ENCODE data around the gene ATP6V1G2.

Gene ATP6V1G2

DNA sequence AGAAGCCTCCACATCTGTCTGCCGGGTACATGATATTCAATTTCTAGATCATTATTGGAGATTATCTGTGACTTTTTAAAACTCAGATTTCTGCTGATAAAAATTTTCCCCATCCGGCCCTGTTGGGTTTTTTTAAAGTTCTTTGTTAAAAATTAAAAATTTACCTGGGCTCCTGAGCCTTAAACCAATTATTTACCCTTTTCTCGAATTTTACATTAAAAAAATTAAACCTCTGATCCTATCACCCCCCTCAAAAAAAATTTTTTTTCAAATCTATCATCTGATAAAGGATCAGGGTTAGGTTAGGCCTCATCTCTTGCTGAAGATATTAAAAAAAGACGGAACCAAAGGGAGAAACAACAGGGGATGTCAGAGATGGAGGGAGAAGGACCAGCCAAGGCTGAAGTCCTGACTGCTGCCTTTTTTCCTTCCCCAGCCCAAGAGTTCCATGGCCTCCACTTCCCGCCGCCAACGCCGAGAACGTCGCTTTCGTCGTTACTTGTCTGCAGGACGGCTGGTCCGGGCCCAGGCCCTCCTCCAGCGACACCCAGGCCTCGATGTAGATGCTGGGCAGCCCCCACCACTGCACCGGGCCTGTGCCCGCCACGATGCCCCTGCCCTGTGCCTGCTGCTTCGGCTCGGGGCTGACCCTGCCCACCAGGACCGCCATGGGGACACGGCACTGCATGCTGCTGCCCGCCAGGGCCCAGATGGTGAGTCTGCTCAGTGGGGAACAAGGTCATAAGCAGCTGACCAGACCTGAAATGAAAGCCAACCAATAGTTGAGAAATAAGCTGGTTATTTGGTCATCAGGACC, 1.5 kb upstream of the ATP6V1G2 start:
- DNase-seq (ENCODE audit: low spot score) = no peak

DNA sequence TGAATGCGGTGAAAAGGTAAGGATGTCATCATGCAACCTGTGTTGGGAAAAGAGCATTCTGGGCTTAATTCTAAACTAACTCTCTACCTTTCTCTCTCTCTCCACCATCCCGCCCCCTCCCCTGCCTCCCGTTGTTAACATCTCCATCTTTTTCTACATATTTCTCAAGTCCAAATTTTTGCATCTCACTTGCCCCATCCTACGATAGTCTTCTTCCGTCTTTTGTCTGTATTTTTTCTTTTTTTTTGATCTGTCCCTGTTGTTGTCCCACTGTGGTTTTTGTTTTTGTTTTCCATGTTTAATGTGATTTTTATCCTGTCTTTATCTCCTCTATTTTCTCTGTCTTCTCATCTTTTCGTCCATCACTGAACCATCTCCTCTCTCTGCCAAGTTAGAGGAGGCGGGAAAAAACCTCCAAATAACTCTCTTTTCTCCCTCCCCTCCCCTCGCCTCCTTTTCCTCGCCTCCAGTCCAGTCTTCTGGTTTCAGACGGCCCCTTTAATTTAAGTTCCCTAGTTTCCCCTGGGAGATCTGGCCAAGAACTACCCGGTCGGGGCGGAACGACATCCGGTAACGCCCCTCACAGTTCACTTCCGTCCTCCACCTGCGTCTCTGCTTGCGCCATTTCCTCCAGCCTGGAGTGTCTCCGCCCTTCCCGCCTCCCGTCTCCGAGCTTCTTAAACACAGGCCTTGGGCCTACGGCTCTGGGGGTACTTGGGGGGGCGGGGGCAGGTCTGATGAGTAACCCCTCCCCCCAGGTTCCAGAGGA, 734 bp upstream of the ATP6V1G2 start, which contains the start of gene NFKBIL1:
Gene NFKBIL1, plus strand, starts transcription at position 651 of the 769 bp plus-strand sequence. Its CDS starts 87 bp downstream, at position 738.
- peak; percentile 90 for DNase-seq (ENCODE audit: low spot score)

DNA sequence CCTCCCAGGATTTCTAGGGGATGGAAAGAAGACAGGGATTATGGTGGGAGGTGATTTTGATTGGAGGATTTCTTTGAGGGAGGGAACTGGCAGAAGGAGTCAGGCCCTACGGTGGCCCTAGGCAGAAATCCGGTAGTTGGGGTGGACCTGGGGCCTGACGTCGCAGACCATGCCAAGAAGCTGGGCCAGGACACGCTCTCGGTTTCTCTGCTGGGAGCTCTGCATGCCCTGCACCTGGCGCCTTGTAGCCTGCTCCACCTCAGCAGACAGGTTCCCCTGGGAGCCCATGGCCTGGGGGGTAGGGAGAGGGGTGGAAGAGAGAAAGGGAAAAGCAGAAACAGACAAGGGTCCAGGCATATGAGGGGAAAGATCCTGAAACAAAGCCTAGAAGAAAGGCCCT, 1.1 kb downstream of the ATP6V1G2 start:
- DNase-seq (ENCODE audit: low spot score) = no peak

DNA sequence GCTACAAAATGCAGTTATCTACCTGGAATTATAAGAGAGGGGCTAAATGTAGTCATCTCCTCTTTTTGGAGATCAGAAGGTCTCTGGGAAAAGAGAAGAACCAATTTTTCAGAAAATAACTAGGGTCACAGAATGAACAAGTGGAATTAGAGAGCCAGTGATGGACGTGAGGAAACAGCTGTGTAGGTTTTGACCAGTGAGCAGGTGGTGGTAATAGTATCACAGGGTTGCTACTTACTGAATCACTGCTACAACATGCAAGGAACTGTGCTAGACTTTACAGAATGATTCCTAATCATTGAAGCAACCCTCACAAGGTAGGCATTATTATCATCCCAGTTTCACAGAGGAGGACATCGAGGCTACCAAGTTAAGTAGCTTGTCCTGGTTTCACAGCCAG, 1.7 kb downstream of the ATP6V1G2 start:
- DNase-seq (ENCODE audit: low spot score) = no peak

DNA sequence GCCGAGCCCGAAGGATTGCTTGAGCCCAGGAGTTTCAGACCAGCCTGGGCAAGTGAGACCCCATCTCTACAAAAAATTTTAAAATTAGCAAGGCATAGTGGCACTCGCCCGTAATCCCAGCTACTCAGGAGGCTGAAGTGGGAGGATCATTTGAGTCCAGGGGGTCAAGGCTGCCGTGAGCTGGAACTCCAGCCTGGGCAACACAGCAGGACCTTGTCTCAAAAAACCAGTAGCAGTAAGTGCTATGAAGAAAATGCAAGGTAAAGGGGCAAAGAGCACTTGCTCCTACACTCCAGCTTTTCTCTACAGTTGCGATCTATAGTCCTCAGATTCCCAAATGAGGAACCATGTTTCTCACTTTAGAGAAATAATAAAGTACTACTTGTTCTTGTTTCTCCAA, 2.8 kb downstream of the ATP6V1G2 start:
- DNase-seq (ENCODE audit: low spot score) = no peak

DNA sequence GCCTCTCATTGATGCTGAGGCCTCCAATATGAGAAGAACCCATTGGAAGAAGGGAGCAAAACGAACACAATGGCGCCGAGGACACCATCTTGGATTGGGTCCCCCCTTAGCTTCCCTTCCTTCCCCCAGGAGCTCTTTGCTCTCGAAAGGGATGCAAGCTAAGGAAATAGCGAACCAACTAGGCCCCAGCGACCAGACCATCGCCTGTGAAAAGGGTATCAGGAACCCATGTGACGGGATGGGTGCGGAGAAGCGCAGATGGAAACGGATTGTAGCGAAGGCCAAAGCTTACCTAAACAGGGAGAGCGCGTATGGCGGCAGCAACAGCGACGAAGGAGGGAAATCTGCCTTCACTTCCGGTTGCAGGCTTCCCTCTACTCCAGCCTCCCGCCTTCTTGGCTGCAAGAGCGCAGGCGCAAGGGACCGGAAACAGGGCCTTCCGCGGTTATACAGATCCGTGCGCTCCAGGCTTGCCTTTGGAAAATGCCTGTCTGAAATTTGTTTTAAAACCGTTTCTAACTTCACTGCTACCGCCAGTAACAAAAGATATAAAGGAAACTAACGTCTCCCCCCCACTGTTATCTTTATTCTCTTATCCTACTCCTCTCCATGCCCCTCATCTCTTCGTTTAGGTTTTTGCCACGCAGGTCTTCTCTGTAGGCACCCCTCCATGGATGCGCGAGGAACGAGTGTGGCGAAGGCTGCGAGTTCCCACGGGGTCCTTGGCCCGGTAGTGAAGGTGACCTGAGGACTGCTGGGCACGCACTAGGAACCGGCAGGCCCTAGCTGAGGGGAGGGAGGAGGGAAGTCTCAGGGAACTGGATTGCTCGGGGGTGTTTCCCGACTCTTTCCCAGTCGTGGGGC, 4.5 kb downstream of the ATP6V1G2 start, which contains the start of gene DDX39B:
Gene DDX39B, minus strand, starts transcription at position 346 of the 864 bp plus-strand sequence. CDS start 1,471 bp downstream, outside the sequence.
- DNase-seq (ENCODE audit: low spot score) = peak; percentile 90

DNA sequence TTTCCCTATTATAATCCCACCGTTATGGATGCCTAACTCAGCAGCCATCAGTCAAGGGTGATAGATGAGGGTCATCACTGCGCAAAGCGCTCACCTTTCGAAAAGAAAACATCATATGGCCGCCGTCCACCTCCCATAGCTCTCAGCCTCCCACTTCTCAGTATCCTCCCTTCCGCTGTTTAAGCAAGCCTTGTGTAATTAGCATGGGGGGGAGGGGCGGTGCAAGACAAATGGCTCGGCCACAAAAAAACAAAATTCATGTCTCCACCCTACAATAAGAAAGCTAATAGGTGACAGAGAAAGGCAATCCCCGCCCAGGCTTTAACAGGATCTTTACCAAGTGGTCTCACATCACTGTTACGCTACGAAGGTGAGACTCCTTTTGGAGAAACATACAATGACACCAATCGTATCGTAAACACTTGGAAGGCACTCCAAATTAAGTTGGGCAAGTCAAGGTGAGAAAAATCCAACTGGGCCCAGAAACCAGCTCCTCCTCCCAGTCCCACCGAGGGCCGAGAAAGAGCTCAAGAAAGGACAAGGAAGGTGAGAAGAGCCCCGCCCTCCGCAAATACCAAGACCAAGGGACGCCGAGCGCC, 5.2 kb downstream of the ATP6V1G2 start:
- peak; percentile 45 for DNase-seq (ENCODE audit: low spot score)

DNA sequence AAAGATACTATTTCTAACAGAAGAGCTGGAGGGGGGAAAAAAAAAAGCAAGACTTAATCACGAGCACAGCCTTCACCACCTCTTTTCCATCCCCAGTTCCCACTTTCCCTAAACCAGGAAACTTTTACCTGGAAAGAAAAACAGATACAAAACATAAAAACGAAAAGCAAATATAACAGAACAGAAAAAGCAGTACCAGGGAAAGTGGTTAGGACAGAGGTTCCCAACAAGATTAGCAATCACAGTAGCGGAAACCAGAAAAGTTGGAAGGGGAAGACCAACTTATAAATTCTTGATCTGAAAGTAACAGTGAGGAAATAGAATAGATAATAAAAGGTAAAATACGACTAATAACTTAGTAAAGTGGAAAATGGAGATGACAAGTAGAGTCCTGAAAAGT, 5.8 kb downstream of the ATP6V1G2 start:
- no peak for DNase-seq (ENCODE audit: low spot score)

DNA sequence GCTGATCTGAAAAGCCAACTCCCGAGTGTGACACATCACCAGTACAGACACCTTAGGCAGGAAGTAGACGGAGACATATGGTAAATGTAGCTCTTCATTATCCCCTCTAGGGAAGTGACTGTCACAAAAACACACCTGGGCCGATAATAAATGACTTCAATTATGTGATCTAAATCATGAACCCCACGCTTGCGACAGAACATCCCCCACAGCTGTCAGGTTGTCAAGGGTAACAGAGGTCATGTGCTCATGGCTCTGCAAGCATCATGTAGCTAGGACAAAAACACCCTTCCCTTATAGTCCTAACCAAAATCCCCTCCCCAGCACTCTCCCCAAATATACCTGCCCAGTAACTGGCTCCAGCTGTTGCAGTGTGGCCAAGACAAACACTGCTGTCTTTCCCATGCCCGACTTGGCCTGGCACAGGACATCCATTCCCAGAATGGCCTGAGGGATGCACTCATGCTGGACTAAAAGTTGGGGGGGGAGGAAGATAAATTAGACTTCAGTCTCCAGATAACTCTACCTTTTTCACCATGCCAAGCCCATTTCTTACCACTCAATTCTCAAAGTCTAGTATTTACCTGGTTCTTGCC, 7.5 kb downstream of the ATP6V1G2 start:
- DNase-seq (ENCODE audit: low spot score) = no peak

DNA sequence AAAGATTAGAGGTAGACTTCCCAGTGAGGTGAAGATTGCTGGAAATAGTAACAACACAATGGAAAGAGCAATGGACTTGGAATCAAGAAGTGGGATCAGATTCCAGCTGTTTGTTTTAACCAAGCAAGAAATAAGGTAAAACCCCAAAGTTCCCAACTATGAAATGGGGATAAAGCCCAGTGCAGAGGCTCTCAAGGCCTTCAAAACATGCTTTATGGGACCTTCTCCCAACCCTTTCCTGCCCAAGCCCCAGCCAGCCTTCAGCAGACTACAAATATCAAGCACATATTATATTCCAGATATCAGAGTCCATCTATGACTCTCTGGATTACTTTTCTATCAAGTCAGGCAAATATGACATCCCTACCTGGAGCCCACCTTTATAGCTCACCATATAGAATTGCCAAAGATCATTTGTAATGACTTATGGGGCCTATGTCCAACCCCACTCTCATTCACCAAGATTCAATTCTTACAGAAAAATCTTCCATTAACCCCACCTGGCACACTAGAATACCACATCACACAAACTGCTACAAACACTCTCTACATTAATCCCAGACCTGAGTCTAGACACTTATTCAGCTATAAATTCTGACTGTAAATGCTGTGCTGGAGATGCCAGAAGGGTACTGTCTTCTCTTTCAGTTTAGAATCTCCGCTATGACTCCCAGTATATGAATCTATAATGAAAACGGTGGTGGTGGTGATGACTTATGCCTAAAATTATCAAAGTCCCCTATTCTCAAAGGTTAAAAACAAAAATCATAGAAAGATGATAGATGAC, 10.7 kb downstream of the ATP6V1G2 start:
- no peak for DNase-seq (ENCODE audit: low spot score)

DNA sequence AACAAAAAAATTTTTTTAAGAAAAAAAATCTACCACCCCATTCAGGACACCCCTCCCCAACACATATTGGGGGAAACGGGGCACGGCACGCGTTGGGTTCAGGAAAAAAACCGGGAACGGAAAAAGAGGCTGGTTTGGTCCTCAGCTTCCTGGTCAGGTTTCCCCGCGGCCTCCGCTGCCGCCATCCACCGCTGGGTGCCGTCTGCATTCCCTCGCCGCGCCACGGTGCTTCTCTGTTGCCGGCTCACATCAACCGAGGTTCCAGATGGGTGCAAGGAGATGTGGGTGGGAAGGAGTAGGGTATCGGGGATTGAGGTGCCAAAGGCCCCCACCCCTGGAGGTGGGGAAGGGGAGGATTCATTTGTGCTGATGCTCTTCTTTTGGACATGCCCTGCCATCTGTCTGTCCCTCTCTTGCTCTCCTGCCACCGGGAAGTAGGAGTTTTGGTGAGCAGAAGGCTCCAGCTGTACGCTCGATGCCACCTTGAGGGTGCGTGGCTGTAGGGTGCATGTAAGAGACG, 11.8 kb downstream of the ATP6V1G2 start:
- no peak for DNase-seq (ENCODE audit: low spot score)

DNA sequence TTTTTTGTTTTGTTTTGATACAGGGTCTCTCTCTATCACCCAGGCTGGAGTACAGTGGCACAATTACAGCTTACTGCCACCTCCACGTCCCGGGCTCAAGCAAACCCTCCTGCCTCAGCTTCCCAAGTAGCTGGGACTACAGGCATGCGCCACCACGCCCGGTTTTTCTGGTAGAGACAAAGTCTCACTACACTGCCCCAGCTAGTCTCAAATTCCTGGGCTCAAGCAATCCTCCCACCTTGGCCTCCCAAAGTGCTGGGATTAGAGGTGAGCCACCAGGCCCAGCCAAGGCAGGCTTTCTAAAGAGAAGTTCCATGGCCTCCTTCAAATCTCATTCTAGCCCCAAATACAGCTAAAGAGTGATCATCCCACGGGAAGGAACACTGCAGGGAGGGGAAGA, 12.4 kb downstream of the ATP6V1G2 start:
- DNase-seq (ENCODE audit: low spot score) = no peak

DNA sequence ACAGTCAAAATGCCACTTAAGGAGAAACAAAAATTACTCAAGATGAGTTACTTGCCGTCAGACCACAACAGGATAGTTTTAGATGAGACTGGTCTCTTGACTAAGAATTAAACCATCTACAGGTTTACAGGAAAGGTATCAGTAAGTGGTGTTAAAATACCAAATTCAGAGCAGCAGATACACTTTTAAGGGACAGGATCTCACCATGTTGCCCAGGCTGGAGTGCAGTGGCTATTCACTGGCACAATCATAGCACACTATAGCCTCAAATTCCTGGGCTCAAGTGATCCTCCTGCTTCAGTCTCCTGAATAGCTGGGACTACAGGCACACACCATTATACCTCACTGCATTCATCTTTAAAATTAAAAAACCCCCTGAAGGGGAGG, 13.0 kb downstream of the ATP6V1G2 start:
- no peak for DNase-seq (ENCODE audit: low spot score)

DNA sequence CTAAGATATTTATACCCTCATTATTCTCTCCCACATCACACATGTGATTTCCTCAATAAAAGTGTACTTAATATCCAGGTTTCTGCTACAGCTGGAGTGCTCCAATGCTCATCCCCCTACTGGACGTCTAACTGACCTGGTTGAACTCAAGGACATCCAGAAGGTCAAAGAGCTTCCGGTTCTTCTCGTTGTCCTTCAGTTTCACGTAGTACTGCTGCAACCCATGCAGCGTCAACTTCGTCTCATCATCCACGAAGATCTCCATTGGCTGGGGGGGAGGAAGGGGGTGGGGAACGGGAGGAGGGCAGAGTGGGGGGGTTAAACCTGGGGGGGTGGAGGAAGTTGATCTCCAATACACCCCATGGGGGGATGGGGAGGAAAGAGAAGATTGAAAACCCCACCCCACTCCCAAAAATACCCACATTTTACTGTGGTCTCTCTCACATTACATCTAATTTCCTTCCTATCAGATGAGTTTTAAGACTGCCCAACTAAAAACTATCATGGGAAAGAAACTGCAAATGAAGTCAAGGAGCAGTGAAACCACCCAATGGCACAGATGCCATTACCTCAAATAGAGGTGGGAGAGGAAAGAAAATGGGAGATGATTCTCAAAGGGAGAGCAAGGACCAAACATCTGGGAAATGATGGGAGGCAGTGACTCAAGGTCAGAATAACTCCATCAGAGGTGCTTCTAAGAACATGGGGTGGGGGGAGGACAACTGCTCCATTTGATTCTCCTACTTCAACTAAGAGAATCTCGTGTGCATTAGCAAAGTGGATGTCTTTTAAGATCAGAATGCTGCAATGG, 13.6 kb downstream of the ATP6V1G2 start:
- no peak for DNase-seq (ENCODE audit: low spot score)

DNA sequence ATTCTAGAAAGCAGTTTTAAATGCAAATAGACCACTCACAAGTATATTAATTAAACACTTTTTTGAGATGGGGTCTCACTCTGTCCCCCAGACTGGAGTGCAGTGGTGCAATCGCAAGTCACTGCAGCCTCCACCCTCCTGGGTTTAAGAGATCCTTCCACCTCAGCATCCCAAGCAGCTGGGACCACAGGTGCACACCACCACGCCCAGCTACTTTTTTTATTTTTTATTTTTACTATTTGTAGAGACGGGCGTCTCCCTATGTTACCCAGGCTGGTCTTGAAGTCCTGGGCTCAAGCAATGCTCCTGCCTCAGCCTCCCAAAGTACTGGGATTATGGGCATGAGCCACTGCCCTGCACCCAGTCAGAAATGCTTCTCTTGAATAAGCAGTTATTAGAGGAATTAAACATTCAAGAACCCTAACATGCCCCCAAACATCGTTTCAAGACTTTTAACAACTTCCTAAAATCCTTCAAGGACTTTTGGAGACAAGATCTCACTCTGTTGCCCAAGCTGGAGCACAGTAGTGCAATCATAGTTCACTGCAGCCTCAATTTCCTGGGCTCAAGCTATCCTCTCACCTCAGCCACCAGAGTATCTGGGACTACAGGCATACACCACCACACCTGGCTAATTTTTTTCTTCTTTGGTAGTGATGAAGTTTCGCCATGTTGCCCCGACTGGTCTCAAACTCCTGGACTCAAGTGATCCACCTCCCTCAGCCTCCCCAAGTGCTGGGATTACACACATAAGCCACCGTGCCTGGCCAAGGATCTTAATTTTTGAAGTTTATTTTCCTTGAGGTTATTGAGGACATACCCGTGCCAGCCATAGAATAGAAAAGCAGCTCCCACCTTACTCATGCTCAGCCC, 14.4 kb downstream of the ATP6V1G2 start:
- no peak for DNase-seq (ENCODE audit: low spot score)

DNA sequence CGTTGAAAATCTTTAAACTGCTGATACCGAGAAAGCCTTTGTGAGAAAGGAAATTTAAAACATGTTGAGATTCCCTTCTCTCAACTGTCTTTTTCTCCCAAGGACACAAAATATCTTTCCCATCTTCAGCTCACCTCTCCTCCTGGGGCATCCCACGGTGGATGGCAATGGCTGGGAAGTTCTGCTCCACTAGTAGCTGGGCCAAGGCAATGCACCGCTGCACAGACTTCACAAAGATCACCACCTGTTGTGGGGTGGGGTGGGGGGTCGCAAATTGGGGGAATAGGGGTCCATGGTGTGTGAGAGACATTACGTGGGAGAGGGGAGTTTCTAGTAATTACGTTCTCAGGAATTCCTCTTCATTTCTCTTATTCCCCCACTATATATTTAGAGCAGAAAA, 15.2 kb downstream of the ATP6V1G2 start:
- DNase-seq (ENCODE audit: low spot score) = no peak

DNA sequence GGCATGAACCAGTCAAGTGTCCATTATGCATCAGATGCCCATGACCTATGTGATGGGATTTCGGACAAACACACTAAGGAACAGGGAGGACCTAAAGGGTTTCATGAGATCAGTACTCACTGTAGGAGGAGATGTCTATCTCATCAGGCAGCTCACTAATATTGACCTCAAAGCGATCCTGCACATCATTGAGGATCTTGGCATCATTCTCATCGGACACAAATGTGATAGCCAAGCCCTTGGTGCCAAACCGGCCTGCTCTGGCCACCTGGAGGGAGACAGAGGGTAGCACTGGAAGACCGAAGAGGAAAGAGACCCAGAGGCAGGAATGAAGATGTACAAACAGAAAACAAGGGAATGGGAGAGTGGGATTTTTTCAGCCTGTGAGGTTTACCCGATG, 15.7 kb downstream of the ATP6V1G2 start:
- DNase-seq (ENCODE audit: low spot score) = no peak

DNA sequence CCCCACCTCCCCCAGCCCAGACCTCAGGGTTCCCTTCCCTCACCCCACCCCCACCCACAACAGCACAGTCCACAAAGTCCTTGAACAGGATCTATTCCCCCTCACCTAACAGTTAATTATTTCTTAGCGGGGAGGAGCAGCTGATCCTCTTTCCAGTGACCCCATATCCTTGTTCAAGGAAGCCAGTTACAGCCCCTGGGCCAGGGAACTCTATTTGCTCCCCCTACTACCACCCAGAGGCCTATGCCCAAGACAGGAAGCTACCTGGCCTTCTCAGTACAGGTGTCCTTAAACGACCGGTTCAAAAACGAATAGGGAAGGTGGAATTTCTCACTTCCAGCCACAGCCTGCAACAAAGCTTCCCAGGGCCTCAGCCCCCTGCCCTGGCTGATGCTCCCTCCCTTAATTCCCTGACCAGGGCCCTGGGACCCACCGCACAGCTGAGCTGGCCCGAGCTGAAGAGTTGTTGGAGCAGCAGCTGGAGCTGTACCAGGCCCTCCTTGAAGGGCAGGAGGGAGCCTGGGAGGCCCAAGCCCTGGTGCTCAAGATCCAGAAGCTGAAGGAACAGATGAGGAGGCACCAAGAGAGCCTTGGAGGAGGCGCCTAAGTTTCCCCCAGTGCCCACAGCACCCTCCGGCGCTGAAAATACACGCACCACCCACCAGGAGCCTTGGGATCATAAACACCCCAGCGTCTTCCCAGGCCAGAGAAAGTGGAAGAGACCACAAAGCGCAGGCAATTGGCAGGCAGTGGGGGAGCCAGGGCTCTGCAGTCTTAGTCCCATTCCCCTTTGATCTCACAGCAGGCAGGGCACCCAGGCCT, 16.9 kb downstream of the ATP6V1G2 start:
- DNase-seq (ENCODE audit: low spot score) = no peak

All from germinal center (tissue), 1 donor.